Mesodermal cell (in vitro differentiated cells): Measurements from ENCODE around the gene ITPKB.

ENCODE experiments used
- H3K27ac ChIP-seq: 2 replicates; pipeline ENCODE4 v1.7.0; 2013; ENCODE audit warnings: mild to moderate bottlenecking, low read depth, low read length, moderate library complexity; ENCODE audit not compliant: severe bottlenecking
- H3K36me3 ChIP-seq: 2 replicates; pipeline ENCODE4 v1.7.1; 2013; ENCODE audit warnings: mild to moderate bottlenecking, low read length, moderate library complexity; ENCODE audit not compliant: control insufficient read depth, insufficient read depth
- H3K4me1 ChIP-seq: one replicate; pipeline ENCODE4 v1.7.1; 2013; ENCODE audit warnings: mild to moderate bottlenecking, low read length; ENCODE audit not compliant: insufficient read depth, control insufficient read depth, poor library complexity, severe bottlenecking
- H3K4me3 ChIP-seq: 2 replicates; pipeline ENCODE4 v1.7.0; 2013; ENCODE audit warnings: low read length, control low read depth, mild to moderate bottlenecking; ENCODE audit not compliant: insufficient read depth, poor library complexity, severe bottlenecking; ENCODE audit errors: extremely low read depth
- H3K9me3 ChIP-seq: 2 replicates; pipeline ENCODE4 v1.7.1; 2013; ENCODE audit warnings: mild to moderate bottlenecking, low read length, moderate library complexity; ENCODE audit not compliant: control insufficient read depth
- WGBS, 2 experiments: methylation state at CpG; one replicate each; pipeline ENCODE4 v1.1.5; 2013; ENCODE audit warnings: missing lambda C conversion rate in 2 of 2; ENCODE audit not compliant: insufficient coverage in 2 of 2; 5-methylcytosine and 5-hydroxymethylcytosine counted together

The ITPKB gene

GRCh38 chr1:226634166-226634588 is 104.9 kb downstream of the ITPKB start:
- peaks cover 5% of the 10 kb centered on the region for H3K36me3 ChIP-seq
- H3K4me3 ChIP-seq: no peak overlapping the region
- WGBS, 2 experiments: 18 to 28% methylated on average over 6 of the region's 6 CpGs
- no peak overlapping the region for H3K27ac ChIP-seq
- no peaks in the 10 kb centered on the region for H3K4me1 ChIP-seq
- H3K9me3 ChIP-seq: no peaks in the 10 kb centered on the region

- Histone ChIP-seq H3K36me3 (peaks cover 4% of the 10 kb centered on the region), H3K9me3 (no peaks in the 10 kb centered on the region), H3K4me3 (no peak overlapping the region), H3K4me1 (no peaks in the 10 kb centered on the region), H3K27ac (no peak overlapping the region)
- 69% methylated on average over 5 to 7 of the region's 7 CpGs for WGBS, 2 experiments
Measured at GRCh38 chr1:226633541-226634165, 105.4 kb downstream of the ITPKB start.

GRCh38 chr1:226632922-226633351 is 106.1 kb downstream of the ITPKB start:
- H3K4me1 ChIP-seq: no peaks in the 10 kb centered on the region
- H3K27ac ChIP-seq: no peak overlapping the region
- no peaks in the 10 kb centered on the region for H3K9me3 ChIP-seq
- no peak overlapping the region for H3K4me3 ChIP-seq
- peaks cover 4% of the 10 kb centered on the region for H3K36me3 ChIP-seq
- WGBS, 2 experiments: 91 to 93% methylated on average over 7 to 8 of the region's 10 CpGs

- Histone ChIP-seq H3K27ac (no peak overlapping the region), H3K4me1 (no peaks in the 10 kb centered on the region), H3K36me3 (peaks cover 2% of the 10 kb centered on the region), H3K4me3 (no peak overlapping the region), H3K9me3 (no peaks in the 10 kb centered on the region)
- WGBS, 2 experiments: 89 to 91% methylated on average over 5 of the region's 9 CpGs
Measured at GRCh38 chr1:226632169-226632879, 106.8 kb downstream of the ITPKB start.

GRCh38 chr1:226631229-226632000 is 107.7 kb downstream of the ITPKB start:
- Histone ChIP-seq H3K36me3 (no peaks in the 10 kb centered on the region), H3K4me3 (no peak overlapping the region), H3K4me1 (no peaks in the 10 kb centered on the region), H3K9me3 (no peaks in the 10 kb centered on the region), H3K27ac (no peak overlapping the region)
- WGBS, 2 experiments: 78 to 84% methylated on average over 9 of the region's 10 CpGs

GRCh38 chr1:226630592-226630991 is 108.5 kb downstream of the ITPKB start:
- Histone ChIP-seq H3K9me3 (no peaks in the 10 kb centered on the region), H3K36me3 (no peaks in the 10 kb centered on the region), H3K4me1 (no peaks in the 10 kb centered on the region), H3K4me3 (no peak overlapping the region), H3K27ac (no peak overlapping the region)
- WGBS, 2 experiments: 87 to 100% methylated on average over 2 of the region's 3 CpGs

- Histone ChIP-seq H3K4me3 (no peak overlapping the region), H3K36me3 (no peaks in the 10 kb centered on the region), H3K9me3 (no peaks in the 10 kb centered on the region), H3K27ac (no peak overlapping the region), H3K4me1 (no peaks in the 10 kb centered on the region)
- WGBS, 2 experiments: 88 to 89% methylated on average over 3 to 4 of the region's 6 CpGs
Measured at GRCh38 chr1:226629896-226630550, 109.1 kb downstream of the ITPKB start.

GRCh38 chr1:226629210-226629895 is 109.7 kb downstream of the ITPKB start:
- Histone ChIP-seq H3K4me1 (no peaks in the 10 kb centered on the region), H3K36me3 (no peaks in the 10 kb centered on the region), H3K4me3 (no peak overlapping the region), H3K9me3 (no peaks in the 10 kb centered on the region), H3K27ac (no peak overlapping the region)
- 88 to 95% methylated on average over 12 to 16 of the region's 18 CpGs for WGBS, 2 experiments

GRCh38 chr1:226628612-226629155 is 110.4 kb downstream of the ITPKB start:
- Histone ChIP-seq H3K27ac (no peak overlapping the region), H3K9me3 (no peaks in the 10 kb centered on the region), H3K36me3 (no peaks in the 10 kb centered on the region), H3K4me3 (no peak overlapping the region), H3K4me1 (no peaks in the 10 kb centered on the region)
- 77 to 100% methylated on average over 5 of the region's 10 CpGs for WGBS, 2 experiments
